Measurements from ENCODE around the gene SCN1B.
"Not testable (repeated sequence)": the region's sequence is repeated elsewhere in the genome, so short reads cannot be mapped to it uniquely, and the experiment has no call there.

Gene SCN1B

DNA sequence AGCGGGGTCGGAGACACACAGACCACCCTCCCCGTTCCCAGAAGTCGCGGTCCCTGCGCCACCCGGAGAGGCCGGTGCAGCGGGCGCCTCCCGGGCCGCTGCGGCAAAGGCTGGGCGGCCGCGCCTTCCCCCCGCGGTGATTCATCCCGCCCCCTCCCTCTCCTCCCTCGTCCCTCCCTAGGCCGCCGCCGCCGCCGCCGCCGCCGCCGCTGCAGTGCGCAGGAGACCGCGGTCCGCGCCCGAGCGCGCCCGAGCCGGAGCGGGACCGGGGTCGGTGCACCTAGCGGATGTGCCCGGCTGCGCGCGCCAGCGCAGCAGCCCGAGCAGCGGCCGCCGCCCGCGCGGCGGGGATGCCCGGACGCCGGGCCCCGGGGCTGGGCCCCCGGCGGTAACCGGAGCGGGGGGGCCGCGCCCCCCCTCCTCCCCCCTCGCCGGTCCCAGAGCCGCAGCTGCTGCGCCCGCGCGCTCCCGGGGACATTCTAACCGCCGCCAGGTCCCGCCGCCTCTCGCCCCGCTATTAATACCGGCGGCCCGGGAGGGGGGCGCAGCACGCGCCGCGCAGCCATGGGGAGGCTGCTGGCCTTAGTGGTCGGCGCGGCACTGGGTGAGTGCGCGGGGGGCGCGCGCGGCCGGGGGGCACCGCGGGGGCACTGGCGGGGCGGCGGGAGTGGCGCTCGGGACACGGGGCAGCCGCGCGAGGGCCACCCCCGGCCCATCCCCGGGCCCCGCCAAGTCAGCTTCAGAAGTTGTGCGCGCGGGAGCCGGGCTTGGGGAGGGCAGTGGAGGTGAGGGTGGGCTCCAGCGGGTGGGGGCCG is at the start of gene SCN1B:
TSS of gene SCN1B (plus strand) at position 214 of the 815 bp plus-strand sequence. CDS start at position 565, 351 bp downstream.
- H3K9me3 Mint-ChIP-seq: no peaks in the 10 kb centered on the region
- H3K27me3 Mint-ChIP-seq: peaks cover 25% of the 10 kb centered on the region
- H3K4me3 Mint-ChIP-seq: peak within 1 kb of the TSS; percentile 72
- peak; percentile 82 for DNase-seq
- peak within 1 kb of the TSS; percentile 74 for H3K27ac Mint-ChIP-seq
- peaks cover 10% of the 10 kb centered on the region for H3K4me1 Mint-ChIP-seq (ENCODE audit: low read depth)
- H3K36me3 Mint-ChIP-seq (ENCODE audit: low read depth): peaks cover 29% of the 10 kb centered on the region

DNA sequence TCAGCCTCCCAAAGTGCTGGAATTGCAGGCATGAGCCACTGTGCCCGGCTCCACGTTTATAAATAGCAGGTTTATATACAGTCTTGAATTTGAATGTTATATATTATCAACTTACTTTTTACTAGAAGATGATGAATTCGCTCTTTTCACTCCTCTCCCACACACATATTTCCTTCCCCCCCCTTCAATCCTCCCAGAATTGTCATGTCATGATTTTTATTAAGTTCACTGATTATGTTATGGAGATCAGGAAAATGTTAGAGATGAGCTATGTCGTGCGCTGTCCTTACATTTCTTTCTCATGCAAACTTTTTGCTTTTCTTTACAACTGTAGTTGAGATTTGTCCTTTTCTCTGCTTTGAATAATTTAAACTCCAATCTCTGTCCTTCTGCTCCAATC is 48.0 kb upstream of the SCN1B start:
- peaks cover 27% of the 10 kb centered on the region for H3K4me1 Mint-ChIP-seq (ENCODE audit: low read depth)
- H3K27ac Mint-ChIP-seq: no peak overlapping the region
- peaks cover 2% of the 10 kb centered on the region for H3K36me3 Mint-ChIP-seq (ENCODE audit: low read depth)
- H3K27me3 Mint-ChIP-seq: no peaks in the 10 kb centered on the region
- H3K4me3 Mint-ChIP-seq: no peak overlapping the region
- no peaks in the 10 kb centered on the region for H3K9me3 Mint-ChIP-seq
- no peak for DNase-seq

DNA sequence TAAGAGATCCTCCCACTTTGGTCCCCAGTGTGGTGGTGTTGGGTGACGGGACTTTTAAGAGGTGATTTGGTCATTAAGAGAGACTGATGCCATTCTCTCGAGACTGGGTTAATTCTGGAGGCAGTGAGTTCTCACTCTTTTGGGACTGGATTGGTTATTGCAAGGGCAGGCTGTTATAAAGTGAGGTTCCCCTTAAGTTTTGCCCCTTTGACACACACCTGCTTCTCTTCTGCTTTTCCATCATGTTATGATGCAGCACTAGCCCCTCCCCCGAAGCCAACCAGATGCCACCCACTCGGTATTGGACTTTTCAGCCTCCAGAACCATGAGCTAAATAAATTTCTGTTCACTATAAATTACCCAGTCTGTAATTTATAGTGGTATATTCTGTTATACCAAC is 46.5 kb upstream of the SCN1B start:
- Mint-ChIP-seq H3K27ac (no peak overlapping the region), H3K9me3 (no peaks in the 10 kb centered on the region), H3K4me1 (ENCODE audit: low read depth) (peaks cover 39% of the 10 kb centered on the region), H3K4me3 (no peak overlapping the region), H3K27me3 (no peaks in the 10 kb centered on the region), H3K36me3 (ENCODE audit: low read depth) (peaks cover 2% of the 10 kb centered on the region)
- DNase-seq: no peak

DNA sequence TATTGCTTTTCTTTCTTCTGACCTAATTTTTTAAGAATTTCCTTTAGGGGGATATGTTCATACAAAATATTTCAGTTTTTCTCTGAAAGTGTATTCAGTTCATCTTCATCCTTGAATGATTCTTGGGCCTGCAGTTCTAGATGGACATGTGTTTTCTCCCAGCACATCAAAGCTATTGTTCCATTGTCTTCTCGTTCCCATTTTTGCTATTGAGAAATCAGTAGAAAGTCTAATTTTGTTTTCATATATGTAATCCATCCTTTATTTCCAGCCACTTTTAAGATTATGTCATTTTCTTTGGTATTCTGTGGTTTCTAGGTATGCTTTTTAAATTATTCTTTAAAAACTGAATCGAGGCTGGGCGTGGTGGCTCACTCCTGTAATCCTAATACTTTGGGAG is 46.0 kb upstream of the SCN1B start:
- Mint-ChIP-seq H3K36me3 (ENCODE audit: low read depth) (peaks cover 2% of the 10 kb centered on the region), H3K9me3 (no peaks in the 10 kb centered on the region), H3K4me3 (no peak overlapping the region), H3K27me3 (no peaks in the 10 kb centered on the region), H3K27ac (no peak overlapping the region), H3K4me1 (ENCODE audit: low read depth) (peaks cover 44% of the 10 kb centered on the region)
- DNase-seq: no peak

DNA sequence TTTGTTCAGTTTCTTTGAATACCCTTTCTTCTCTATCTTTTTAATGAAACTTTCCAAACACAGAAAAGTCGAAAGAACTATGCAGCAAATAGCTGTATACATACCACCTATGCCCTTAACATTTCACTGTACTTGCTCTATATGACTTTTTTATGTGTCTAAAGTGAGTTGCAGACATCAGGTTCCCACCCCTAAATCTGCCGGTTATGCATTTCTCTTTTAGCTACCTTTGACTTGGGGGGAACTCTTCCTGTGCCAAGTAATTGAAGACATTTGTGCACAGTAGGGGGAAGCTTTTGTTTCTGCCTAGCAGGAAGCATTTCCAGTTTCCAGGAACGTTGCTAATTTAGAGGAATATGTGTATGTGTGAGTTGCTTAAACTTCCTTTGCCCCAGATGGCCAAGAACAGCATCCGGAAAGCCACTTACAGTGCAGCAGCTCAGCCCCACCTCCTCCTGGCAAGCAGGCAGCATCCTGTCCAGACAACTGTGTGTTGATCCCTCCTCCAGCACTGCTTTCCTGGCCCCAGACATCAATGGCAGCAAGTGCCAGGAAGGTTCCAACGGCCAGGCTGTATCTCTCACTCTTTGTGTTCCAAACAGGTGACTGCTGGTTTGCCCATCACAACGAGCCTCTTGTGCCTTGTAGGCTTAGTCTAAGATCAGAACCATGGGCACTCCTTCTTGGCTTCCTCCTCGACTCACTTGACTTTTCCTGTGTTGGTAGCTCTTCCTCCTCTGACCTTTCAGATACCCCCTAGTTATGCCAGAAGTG is 44.8 kb upstream of the SCN1B start:
- no peak for DNase-seq
- Mint-ChIP-seq H3K27ac (peak overlapping the region; percentile 81), H3K4me1 (ENCODE audit: low read depth) (peaks cover 55% of the 10 kb centered on the region), H3K9me3 (no peaks in the 10 kb centered on the region), H3K4me3 (peak overlapping the region; percentile 74), H3K36me3 (ENCODE audit: low read depth) (peaks cover 2% of the 10 kb centered on the region), H3K27me3 (no peaks in the 10 kb centered on the region)

DNA sequence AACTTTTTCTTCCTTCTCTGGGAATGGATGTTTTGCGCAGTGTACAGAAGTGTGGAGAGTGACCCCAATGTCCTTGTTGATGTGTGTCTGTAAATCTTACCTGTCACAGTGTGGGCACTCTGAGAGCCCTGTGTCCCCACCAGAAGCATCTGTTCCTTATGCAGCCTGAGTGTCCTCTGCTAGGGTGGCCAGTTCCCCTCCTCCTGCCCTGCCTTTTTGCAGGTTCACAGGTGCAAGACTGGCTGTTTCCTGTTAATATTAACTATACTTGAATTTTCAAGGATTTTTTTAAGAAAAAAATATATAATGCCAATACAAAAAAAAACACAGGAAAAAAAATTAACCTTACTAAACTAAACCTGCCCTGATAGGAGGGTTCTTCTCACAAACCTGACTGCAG is 42.2 kb upstream of the SCN1B start:
- DNase-seq: no peak
- peaks cover 77% of the 10 kb centered on the region for H3K4me1 Mint-ChIP-seq (ENCODE audit: low read depth)
- H3K4me3 Mint-ChIP-seq: peak overlapping the region; percentile 23
- H3K27me3 Mint-ChIP-seq: no peaks in the 10 kb centered on the region
- H3K36me3 Mint-ChIP-seq (ENCODE audit: low read depth): peaks cover 8% of the 10 kb centered on the region
- H3K27ac Mint-ChIP-seq: peak overlapping the region; percentile 57
- peaks cover 7% of the 10 kb centered on the region for H3K9me3 Mint-ChIP-seq

DNA sequence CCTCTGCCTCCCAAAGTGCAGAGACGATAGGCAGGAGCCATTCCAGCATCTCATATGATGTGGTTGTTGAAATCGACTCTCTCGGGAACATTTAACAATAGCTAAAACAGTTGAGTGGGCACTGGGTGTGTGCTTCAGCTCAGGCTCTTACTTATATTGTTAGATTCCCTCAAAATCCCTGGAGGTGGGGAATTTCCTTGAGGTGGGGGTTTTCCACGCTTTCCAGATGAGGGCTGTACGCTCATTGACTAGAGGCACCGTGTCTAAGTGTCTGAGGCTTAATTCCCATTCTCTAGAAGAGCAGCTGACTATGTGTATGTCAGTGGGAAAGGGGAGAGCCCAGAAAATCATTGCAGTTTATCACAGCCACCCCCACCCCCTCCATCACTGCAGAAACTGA is 41.0 kb upstream of the SCN1B start:
- Mint-ChIP-seq H3K27ac (peak overlapping the region; percentile 92), H3K9me3 (peaks cover 7% of the 10 kb centered on the region), H3K27me3 (no peaks in the 10 kb centered on the region), H3K4me3 (no peak overlapping the region), H3K36me3 (ENCODE audit: low read depth) (peaks cover 8% of the 10 kb centered on the region), H3K4me1 (ENCODE audit: low read depth) (peaks cover 77% of the 10 kb centered on the region)
- no peak for DNase-seq

DNA sequence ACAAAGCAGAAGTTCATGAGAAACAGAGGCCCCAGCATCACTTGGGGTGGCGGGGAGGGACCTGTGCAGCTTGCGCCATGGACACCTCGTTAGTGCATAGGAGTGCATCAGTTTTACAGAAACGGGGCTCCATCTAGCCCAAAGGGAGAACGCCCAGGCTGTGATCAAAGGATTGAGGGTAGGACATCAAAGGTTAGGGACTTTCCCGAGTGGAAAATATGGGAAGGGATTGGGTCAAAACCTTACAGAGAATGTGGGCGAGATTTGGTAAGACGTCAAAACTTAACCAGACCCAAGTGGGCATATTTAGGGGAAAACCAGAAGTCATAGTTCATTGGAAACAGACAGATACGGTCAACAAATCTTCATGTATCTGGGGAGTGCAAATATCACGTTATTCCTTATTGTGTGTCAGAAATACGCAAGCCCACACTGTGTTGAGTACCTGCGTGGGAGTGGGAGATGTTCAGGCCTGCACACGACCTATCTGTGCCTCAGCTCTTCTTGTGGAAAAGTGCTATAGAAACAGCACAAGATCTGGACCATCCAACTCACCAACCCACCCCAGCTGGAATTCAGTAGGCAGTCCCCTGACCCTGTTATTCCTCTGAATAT is 39.6 kb upstream of the SCN1B start:
- Mint-ChIP-seq H3K27ac (peak overlapping the region; percentile 92), H3K27me3 (no peaks in the 10 kb centered on the region), H3K4me3 (peak overlapping the region; percentile 39), H3K9me3 (peaks cover 7% of the 10 kb centered on the region), H3K4me1 (ENCODE audit: low read depth) (peaks cover 81% of the 10 kb centered on the region), H3K36me3 (ENCODE audit: low read depth) (peaks cover 7% of the 10 kb centered on the region)
- DNase-seq: peak; percentile 67

DNA sequence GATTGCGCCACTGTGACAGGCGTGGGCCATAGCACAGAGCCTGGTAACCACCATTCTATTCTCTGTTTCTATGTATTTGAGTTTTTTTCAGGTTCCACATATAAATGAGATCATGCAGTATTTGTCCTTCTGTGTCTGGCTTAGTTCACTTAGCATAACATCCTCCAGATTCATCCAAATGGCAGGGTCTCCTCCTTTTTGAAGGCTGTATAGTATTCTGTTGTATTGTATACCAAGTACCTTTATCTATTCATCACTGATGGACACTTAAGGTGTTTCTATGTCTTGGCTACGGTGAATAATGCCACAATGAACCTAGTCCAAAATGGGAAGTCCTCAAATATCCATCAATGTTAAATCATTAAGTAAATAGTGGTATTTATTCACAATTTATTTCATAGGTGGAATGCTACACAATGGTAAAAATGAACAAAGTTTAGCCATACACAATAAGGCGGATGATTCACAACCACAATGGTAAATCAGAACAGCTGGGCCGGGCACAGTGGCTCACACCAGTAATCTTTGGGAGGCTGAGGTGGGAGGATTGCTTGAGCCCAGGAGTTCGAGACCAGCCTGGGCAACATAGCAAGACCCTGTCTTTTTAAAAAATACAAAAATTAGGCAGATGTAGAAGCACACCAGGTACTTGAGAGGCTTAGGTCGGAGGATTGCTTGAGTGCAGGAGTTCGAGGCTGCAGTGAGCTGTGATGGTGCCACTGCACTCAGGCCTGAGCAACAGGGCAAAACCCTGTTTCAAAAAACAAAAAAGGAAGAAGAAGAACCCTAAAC is 38.5 kb upstream of the SCN1B start:
- Mint-ChIP-seq H3K4me3 (no peak overlapping the region), H3K27me3 (no peaks in the 10 kb centered on the region), H3K4me1 (ENCODE audit: low read depth) (peaks cover 87% of the 10 kb centered on the region), H3K27ac (peak overlapping the region; percentile 92), H3K36me3 (ENCODE audit: low read depth) (peaks cover 7% of the 10 kb centered on the region), H3K9me3 (peaks cover 7% of the 10 kb centered on the region)
- DNase-seq: no peak

DNA sequence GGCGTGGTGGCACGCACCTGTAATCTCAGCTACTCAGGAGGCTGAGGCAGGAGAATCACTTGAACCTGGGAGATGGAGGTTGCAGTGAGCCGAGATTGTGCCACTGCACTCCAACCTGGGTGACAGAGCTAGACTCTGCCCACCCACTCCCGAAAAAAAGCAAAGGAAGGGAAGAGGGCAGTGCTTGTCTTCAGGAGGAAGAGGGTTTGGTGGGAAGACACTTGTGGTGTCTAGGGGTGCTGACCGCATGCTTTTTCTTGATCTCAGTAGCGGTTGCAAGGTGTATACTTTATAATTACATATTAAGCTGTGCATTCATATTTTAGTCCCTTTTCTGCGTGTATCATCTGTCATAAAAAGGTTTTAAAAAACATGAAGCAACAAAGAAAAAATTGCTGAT is 37.7 kb upstream of the SCN1B start:
- peaks cover 90% of the 10 kb centered on the region for H3K4me1 Mint-ChIP-seq (ENCODE audit: low read depth)
- H3K4me3 Mint-ChIP-seq: peak overlapping the region; percentile 15
- H3K9me3 Mint-ChIP-seq; H3K36me3 Mint-ChIP-seq (ENCODE audit: low read depth); H3K27me3 Mint-ChIP-seq; DNase-seq: not testable (repeated sequence)
- peak overlapping the region; percentile 92 for H3K27ac Mint-ChIP-seq

DNA sequence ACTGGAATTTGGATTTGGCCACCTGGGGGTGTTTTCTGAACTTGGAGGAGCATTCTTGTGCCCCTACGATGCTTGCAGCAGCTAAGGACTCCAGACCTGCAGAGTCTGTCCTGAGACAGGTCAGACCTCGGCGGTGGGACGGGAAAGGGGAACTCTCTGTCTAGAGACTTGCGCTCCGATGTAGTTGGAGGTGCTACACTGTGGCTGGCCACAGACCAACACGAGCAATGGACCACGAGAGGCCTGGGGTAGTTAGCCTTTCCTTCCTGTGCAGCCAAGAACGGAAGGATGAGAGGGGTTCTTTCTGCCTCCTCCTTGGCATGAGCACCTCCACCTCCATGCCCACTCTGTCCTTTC is 36.0 kb upstream of the SCN1B start:
- no peaks in the 10 kb centered on the region for H3K27me3 Mint-ChIP-seq
- no peak for DNase-seq
- H3K4me1 Mint-ChIP-seq (ENCODE audit: low read depth): peaks cover 88% of the 10 kb centered on the region
- peaks cover 7% of the 10 kb centered on the region for H3K9me3 Mint-ChIP-seq
- peaks cover 7% of the 10 kb centered on the region for H3K36me3 Mint-ChIP-seq (ENCODE audit: low read depth)
- no peak overlapping the region for H3K4me3 Mint-ChIP-seq
- no peak overlapping the region for H3K27ac Mint-ChIP-seq

DNA sequence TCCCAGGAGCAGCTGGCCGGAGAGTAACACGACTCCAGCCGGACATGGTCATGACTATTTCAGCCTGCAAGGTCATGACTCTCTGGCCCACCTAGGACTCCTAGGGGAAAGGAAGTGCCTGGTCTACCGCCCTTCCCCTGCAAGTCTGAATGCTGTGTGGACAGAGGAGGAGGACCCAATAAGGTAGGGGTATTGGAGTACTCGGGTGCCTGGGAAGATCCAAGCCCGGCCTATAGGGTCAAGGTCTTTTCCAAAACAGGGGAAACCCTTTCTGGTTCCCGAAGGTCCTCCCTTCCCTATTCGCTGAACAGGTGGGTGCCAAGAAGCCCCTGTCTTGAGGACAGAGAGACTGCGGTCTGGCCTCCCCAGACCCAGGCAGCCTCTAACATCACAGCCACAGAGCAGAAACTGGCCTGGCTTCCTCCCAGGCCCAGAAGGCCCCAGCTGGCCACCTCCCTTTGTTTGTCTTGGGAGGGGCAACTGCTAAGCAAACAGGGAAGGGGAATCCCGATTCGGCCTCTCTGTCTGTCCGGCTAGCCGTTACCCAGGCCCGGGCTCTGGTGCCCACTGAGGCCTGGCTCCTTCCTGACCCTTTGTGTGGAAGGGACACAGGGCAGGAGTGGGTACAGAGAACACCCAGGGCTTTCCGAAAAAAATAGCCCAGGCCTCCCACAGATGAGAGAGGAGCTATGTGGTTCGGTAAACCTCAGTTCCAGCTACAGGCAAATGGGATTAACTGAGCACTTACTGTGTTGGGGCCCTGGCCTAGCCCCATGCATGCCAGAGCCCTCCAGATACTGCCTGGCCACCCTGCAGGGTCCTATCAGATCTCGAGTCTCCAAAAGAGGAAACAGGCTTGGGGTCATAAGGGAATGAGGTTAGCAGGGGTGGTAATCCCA is 35.4 kb upstream of the SCN1B start:
- no peak for DNase-seq
- H3K9me3 Mint-ChIP-seq: peaks cover 7% of the 10 kb centered on the region
- peak overlapping the region; percentile 44 for H3K27ac Mint-ChIP-seq
- H3K4me1 Mint-ChIP-seq (ENCODE audit: low read depth): peaks cover 85% of the 10 kb centered on the region
- no peaks in the 10 kb centered on the region for H3K27me3 Mint-ChIP-seq
- H3K4me3 Mint-ChIP-seq: no peak overlapping the region
- peaks cover 7% of the 10 kb centered on the region for H3K36me3 Mint-ChIP-seq (ENCODE audit: low read depth)

DNA sequence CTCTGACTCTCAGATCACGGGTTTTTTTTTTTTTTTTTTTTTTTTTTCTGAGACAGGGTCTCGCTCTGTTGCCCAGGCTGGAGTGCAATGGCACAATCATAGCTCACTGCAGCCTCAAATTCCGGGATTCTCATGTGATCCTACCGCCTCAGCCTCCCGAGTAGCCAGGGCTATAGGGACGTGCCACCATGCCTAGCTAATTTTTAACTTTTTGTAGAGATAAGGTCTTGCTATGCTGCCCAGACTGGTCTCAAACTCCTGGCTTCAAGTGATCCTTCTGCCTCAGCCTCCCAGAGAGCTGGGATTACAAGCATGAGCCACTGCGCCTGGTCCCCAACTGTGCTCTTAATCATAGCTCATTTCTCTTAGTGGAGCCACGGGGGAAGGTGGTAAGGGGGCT is 34.7 kb upstream of the SCN1B start:
- H3K4me3 Mint-ChIP-seq: no peak overlapping the region
- no peaks in the 10 kb centered on the region for H3K27me3 Mint-ChIP-seq
- no peak for DNase-seq
- peaks cover 7% of the 10 kb centered on the region for H3K36me3 Mint-ChIP-seq (ENCODE audit: low read depth)
- no peak overlapping the region for H3K27ac Mint-ChIP-seq
- H3K9me3 Mint-ChIP-seq: peaks cover 7% of the 10 kb centered on the region
- H3K4me1 Mint-ChIP-seq (ENCODE audit: low read depth): peaks cover 79% of the 10 kb centered on the region
